OCI-LY1 (cell line): ENCODE results near the gene EYS.

Experiments used
- CTCF ChIP-seq: fragments of 200-600 bp; sonication (generic), shearing (Covaris generic); IDR thresholded peaks from 2 replicates; pipeline ENCODE4 v1.5.1; 2017; ENCODE audit warnings: mild to moderate bottlenecking, antibody characterized with exemption, low read length, moderate library complexity, mixed read lengths
- EZH2 ChIP-seq: fragments of 200-600 bp; sonication (generic), shearing (Covaris generic); IDR thresholded peaks from 2 replicates; pipeline ENCODE4 v1.8.0; 2017; ENCODE audit warnings: borderline replicate concordance, mixed run types, mild to moderate bottlenecking, antibody characterized with exemption, low read length, moderate library complexity, mixed read lengths

- no peak for TF ChIP-seq CTCF
- no peak for TF ChIP-seq EZH2
Measured at GRCh38 chr6:64006246-64006645, 1700.8 kb downstream of the EYS start.
